Activated T-cell treated with anti-CD3 and anti-CD28 coated beads for 1 hour (primary cell): ENCODE data around the gene AGPAT3.

ENCODE experiments used
- DNase-seq: peaks from one replicate; pipeline ENCODE4 v3.0.0-alpha.2; 2020; ENCODE audit warnings: low read depth

The AGPAT3 gene

GRCh38 chr21:43978060-43978459 lies 113.0 kb downstream of the AGPAT3 start:
- DNase-seq, result no peak

GRCh38 chr21:43979654-43980053 lies 114.6 kb downstream of the AGPAT3 start:
- DNase-seq, result no peak

- no peak for DNase-seq
Observed at GRCh38 chr21:43981151-43981870, 116.3 kb downstream of the AGPAT3 start.

- DNase-seq, result no peak
Observed at GRCh38 chr21:43981871-43982210, 116.8 kb downstream of the AGPAT3 start.

- no peak for DNase-seq
Observed at GRCh38 chr21:43982489-43983078, 117.6 kb downstream of the AGPAT3 start.

GRCh38 chr21:43983390-43983789 lies 118.4 kb downstream of the AGPAT3 start:
- DNase-seq, result no peak

GRCh38 chr21:43983860-43984420 lies 118.9 kb downstream of the AGPAT3 start:
- DNase-seq, result no peak

- DNase-seq, result no peak
Observed at GRCh38 chr21:43984905-43985689, 120.1 kb downstream of the AGPAT3 start.

- no peak for DNase-seq
Observed at GRCh38 chr21:43985690-43986251, 120.7 kb downstream of the AGPAT3 start.

GRCh38 chr21:43986544-43987451 lies 121.8 kb downstream of the AGPAT3 start:
- DNase-seq, result no peak

GRCh38 chr21:43987509-43987908 lies 122.5 kb downstream of the AGPAT3 start:
- no peak for DNase-seq

- no peak for DNase-seq
Observed at GRCh38 chr21:43988016-43988415, 123.0 kb downstream of the AGPAT3 start.

GRCh38 chr21:43988506-43989230 lies 123.6 kb downstream of the AGPAT3 start:
- no peak for DNase-seq

GRCh38 chr21:43989401-43989800 lies 124.4 kb downstream of the AGPAT3 start:
- DNase-seq, result no peak

- DNase-seq, result no peak
Observed at GRCh38 chr21:43991447-43991991, 126.5 kb downstream of the AGPAT3 start.

- DNase-seq, result no peak
Observed at GRCh38 chr21:43992121-43992520, 127.1 kb downstream of the AGPAT3 start.

- no peak for DNase-seq
Observed at GRCh38 chr21:43993420-43993934, 128.5 kb downstream of the AGPAT3 start.

GRCh38 chr21:43994085-43994484 lies 129.1 kb downstream of the AGPAT3 start:
- no peak for DNase-seq

GRCh38 chr21:43994646-43995045 lies 129.6 kb downstream of the AGPAT3 start:
- DNase-seq, result no peak

GRCh38 chr21:43995521-43996105 lies 130.6 kb downstream of the AGPAT3 start:
- no peak for DNase-seq
